ENCODE results near the gene BIVM. TPM values are rescaled to one million over a fixed set of nuclear protein-coding genes. Genes with fewer than 3 reads are reported as not detected.
A peak's percentile ranks its signal among the peaks of the same experiment; 100 is the strongest.

BIVM gene
- total RNA-seq, 1 experiment from 2014 or later = 16.8 TPM

DNA sequence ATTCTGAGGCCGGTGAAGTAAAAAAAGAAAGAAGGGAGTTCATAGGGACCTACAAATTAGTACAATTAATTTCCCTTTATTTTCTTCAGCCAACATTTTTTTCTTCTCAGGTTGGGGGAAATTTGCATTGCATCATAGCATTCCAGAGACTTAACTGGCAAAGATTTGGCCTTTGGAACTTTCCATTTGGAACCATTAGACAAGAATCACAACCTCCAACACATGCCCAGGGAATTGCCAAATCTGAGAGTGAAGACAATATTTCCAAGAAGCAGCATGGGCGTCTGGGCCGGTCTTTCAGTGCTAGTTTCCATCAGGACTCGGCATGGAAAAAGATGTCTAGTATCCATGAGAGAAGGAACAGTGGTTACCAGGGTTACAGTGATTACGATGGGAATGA, 40.5 kb downstream of the BIVM start:
- no peak for DNase-seq (ENCODE audit: low read depth)

DNA sequence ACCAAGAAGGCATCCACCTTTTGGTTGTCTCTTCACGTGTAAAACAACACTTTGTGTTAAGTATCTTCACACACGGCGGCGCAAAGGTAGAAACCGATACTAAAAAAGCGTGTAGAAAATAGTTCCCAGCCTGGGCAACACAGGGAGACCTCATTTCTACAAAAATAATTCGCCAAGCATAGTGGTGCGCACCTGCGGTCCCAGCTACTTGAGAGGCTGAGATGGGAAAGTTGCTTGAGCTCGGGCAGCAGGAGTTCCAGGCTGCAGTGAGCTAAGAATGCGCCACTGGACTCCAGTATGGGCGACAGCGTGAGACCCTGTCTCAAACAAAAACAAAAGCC, 46.3 kb downstream of the BIVM start:
- no peak for DNase-seq (ENCODE audit: low read depth)

- peak; percentile 96 for DNase-seq (ENCODE audit: low read depth)
Measured at GRCh38 chr13:102845630-102846260, 46.8 kb downstream of the BIVM start, which contains the start of gene ERCC5. Gene ERCC5 (plus strand): TSS chr13:102846032. CDS start chr13:102846267, 235 bp downstream.

DNA sequence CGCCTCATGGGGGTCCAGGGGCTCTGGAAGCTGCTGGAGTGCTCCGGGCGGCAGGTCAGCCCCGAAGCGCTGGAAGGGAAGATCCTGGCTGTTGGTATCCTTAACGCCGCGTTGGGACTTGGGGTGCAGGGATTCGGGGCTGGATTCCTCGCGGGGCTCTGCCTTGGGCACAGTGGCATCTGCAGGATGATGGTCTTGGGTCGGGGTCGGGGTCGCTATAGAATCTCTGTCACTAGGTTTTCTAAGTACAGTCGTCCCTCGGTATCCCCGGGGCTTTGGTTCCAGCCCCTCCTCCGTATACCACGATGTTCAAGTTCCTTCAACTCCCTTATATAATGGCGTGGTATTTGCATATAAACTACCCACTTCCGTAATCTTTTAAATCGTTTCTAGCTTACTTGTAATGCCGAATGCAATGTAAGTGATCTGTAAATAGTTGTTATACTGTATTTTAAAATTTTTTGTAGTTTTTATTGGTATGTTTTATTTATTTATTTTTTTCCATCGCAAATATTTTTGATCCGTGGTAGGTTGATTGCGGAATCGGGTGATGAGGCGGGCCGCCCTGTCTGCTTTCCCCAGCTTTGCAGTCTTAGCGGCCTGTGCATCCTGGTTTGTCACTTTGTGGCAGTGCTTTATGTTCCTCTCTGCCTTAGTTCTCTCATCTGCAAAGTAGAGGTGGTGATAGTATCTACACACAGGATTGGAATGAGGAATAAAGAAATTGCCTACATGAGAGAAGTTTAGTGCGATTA, 47.5 kb downstream of the BIVM start:
- peak; percentile 34 for DNase-seq (ENCODE audit: low read depth)

DNA sequence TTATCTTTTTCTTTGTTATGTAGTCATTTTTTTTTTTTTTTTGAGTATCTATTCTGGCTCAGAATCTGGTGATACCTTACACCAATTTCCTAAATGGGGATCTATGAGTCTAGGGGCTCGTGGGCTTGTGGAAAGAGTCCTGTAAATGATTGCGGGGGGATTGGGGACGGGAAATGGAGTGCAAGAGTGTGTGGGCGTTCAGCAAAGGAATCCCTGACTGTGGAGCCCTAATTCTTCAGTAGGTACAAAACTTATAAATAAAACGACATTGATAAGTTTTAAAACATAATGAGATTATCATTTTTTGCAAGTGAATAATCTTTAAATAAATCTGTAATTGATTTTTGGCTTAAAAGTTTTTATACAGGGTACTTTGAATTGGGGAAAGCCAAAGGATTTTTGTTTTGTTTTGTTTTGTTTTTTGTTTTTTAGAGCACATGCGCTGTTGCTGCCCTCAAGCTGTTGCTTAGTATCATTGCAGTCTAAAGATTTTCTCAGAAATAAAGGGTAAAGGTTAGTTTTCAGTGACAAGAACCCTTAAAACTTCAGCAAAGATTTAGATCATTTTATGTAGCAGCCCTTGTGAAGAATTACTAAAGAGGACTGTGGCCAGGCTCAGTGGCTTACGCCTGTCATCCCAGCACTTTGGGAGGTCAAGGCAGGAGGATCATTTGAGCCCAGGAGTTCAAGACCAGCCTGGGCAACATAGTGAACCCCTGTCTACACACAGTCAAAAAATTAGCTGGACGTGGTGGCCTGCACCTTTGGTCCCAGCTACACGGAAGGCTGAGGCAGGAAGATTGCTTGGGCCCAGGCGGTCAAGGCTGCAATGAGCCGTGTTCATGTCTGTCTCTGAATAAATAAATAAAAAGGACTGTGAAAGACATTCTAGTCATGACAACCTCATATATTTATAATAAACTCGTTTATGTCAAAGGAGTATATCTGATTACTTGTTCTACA, 48.6 kb downstream of the BIVM start:
- peak; percentile 43 for DNase-seq (ENCODE audit: low read depth)

- DNase-seq (ENCODE audit: low read depth) = no peak
Measured at GRCh38 chr13:102848956-102849355, 50.0 kb downstream of the BIVM start.

DNA sequence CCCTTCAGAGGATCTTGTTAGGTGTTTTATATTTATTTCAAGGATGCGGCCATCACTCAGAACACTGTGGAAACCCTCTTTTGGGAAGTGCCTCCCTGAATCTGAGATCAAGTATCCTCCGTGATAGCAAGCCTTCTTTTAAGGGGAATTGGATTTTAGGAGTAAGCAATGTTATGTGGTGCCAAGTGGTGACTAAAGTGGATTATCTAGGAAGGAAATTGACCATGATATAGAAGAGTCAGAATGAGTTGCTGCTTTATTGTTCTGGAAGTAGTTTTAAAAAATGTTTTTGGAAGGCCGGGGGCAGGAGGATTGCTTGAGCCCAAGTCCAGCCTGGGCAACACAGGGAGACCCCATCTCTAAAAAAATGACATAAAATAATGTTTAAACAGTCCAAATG, 53.6 kb downstream of the BIVM start:
- DNase-seq (ENCODE audit: low read depth) = no peak

DNA sequence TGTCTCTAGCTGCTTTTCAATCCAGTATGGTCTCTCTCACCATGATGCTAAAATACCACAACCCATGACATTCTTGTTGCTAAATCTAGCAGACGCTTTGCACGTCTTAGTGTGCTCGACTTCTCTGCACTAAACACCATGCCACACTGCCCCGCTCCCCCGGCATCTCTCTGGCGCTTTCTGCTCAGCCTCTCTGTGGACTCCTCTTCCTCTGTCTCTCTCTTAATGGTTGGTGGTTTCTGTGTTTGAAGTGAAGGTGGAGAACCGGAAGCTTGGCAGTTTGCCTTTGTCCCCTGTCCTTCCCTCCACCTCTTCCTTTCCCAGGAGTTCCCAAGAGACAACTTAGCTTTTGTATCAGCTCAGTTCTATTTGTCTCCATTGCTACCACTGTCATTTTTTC, 55.8 kb downstream of the BIVM start:
- DNase-seq (ENCODE audit: low read depth) = no peak

- peak; percentile 49 for DNase-seq (ENCODE audit: low read depth)
Measured at GRCh38 chr13:102856557-102856956, 57.6 kb downstream of the BIVM start.

DNA sequence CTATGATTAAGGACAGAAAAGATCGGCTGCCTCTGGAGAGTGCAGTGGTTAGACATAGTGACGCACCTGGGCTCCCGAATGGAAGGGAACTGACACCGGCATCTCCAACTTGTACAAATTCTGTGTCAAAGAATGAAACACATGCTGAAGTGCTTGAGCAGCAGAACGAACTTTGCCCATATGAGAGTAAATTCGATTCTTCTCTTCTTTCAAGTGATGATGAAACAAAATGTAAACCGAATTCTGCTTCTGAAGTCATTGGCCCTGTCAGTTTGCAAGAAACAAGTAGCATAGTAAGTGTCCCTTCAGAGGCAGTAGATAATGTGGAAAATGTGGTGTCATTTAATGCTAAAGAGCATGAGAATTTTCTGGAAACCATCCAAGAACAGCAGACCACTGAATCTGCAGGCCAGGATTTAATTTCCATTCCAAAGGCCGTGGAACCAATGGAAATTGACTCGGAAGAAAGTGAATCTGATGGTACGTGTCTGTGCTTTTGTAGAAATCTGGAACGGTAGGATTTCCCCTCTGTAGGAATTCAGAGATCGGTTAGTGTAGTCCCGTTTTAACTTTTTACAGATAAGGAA, 63.8 kb downstream of the BIVM start:
- DNase-seq (ENCODE audit: low read depth) = no peak

DNA sequence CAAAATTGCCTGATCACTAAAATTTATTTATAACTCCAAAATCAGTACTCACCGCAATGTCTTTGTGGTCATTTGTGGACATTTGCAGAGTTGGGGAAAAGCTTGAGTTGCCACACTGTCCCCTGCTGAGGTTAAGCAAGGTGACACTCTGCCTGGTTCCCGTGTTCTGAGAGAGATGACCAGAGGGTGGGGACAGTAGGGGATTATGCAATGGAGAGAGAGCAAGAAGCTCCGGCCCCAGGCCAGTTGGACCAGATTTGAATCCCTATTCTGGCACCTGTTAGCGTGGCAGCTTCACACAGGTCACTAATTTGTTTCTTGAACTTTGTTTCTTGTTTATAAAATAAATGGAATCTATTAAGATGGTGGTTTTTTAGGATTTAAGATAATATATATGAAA, 64.7 kb downstream of the BIVM start:
- DNase-seq (ENCODE audit: low read depth) = no peak

DNA sequence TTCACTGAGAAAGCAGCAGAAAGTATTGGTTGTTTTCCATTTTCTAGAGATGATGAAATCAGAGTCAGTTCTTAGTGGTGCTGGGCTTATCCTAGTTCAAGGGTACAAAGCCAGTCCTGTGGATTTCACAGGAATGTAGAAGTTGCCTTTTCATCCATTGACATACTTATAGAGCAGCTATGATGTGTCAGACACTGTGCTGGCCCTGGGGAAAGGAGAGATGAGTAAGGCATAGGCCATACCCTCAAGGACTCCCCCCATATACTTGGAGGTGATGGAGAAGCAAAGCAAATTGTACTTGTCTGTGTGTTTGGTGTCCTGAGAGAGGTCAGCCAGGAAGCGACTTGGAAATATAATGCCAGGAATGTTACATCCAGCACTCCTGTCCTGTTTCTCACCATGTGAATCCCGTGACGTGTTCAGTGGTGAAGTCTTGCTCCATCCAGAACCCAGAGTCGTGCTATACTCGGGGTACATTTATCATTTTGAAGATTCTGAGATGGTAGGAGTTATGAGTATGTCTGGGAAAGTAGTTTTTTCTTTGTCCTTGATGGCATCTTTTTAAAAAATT, 69.5 kb downstream of the BIVM start:
- no peak for DNase-seq (ENCODE audit: low read depth)

DNA sequence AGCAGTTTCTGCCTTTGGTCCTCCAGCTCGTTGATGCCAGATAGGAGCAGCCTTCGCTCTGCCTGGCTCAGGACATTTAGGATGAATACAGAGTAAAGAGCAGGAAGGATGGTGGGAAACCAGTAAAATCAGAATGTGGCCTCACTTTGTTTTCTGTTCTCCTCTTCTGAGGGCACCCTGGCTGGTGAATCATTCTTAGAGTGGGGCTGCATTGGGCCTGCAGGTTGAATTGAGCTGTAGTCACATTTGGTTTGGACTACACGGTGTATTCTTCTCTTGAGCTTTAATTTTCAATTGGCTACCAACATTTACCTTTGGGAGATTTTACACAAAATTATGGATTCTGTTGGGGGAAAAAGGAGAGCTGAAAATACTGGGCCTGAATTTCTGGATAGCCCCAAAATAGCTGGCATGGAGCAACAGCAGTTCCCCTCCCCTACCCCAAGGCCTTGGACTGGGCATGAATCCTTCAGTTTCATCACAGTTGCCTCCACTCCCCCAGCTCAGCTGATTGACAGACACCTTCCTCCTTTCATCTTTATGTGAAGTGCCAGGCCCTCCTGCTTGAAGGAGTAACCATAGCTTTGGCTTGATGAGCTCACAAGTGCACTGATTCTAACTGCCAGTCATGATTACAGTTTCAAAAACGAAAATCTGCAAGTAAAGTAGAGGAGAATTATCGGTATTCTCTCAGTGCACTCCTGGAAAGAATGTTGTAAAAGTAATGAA, 71.2 kb downstream of the BIVM start:
- DNase-seq (ENCODE audit: low read depth) = no peak

- peak; percentile 68 for DNase-seq (ENCODE audit: low read depth)
Measured at GRCh38 chr13:102870677-102871415, 71.9 kb downstream of the BIVM start.

GRCh38 chr13:102872131-102872530, 73.2 kb downstream of the BIVM start:
- peak; percentile 72 for DNase-seq (ENCODE audit: low read depth)

DNA sequence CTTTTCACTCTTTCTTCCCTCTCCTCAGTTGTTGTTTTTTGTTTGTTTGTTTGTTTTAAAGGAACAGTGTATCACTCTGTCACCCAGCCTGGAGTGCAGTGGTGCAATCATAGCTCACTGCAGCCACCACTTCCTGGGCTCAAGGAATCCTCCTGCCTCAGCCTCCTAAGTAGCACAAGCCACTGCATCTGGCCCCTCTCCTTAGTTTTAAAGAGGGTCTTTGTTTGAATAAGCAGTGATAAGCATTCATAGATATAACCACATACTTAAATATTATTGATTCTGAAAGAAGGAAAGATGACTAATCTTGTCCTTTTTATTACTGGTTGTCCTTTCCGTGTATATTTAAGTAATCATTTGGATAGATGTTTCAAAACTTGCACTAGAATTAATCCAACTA, 73.6 kb downstream of the BIVM start:
- DNase-seq (ENCODE audit: low read depth) = no peak

DNA sequence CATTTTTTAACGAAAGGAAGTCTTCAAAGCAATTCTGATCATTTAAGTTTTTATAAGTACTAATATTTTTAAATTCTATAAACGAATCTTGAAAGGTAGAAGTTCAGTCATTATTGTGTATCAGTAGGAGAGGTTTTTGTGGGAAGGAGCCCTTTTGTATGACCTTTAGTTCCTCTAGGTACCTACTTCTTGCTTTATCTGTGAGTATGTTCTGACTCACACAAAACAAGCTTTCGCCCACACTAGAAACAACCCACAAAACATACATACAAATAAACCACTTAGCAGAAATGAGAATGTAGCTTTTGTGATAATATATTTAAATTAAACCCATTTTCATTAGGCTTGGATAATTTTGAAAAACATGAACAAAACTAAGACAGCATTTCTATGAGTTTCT, 74.7 kb downstream of the BIVM start:
- peak; percentile 61 for DNase-seq (ENCODE audit: low read depth)

GRCh38 chr13:102875256-102875655, 76.3 kb downstream of the BIVM start:
- DNase-seq (ENCODE audit: low read depth) = no peak

DNA sequence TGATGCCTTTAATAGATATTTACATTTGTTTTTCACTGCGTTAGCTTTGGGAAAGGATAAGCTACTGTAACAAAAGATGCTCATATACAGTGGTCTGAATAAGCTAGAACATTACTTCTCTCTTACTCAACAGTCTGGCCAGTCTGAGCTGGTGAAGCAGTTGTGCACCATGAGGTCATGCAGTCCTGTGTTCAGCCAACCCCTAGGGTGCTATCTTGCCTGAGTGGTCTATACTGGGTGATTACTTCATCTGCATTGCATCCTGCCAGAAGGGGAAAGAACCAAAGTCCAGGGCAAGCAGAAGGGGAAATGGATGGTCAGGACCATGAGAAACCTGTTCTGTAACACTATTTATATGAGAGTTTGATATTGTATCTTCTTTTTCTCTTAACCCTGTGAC, 78.4 kb downstream of the BIVM start:
- peak; percentile 70 for DNase-seq (ENCODE audit: low read depth)

- peak; percentile 40 for DNase-seq (ENCODE audit: low read depth)
Measured at GRCh38 chr13:102878481-102878880, 79.6 kb downstream of the BIVM start.
